DOHH2 (cell line): ENCODE measurements around the gene ADGRG6.

ENCODE experiments used
- H3F3A ChIP-seq: fragments of 200-600 bp; sonication (generic), shearing (Covaris generic); 2 replicates; pipeline ENCODE4 v1.6.0; 2016; ENCODE audit warnings: antibody characterized with exemption, mild to moderate bottlenecking; ENCODE audit not compliant: control insufficient read depth, insufficient read depth
- H3K27ac ChIP-seq: fragments of 200-600 bp; sonication (generic); 2 replicates; pipeline ENCODE4 v1.5.1; 2014; ENCODE audit warnings: low read depth, mild to moderate bottlenecking, low read length, moderate library complexity
- H3K27me3 ChIP-seq: fragments of 200-600 bp; sonication (generic); 2 replicates; pipeline ENCODE4 v1.6.1; 2014; ENCODE audit warnings: mild to moderate bottlenecking, low read length, mixed read lengths; ENCODE audit not compliant: control insufficient read depth
- H3K36me3 ChIP-seq: fragments of 200-600 bp; sonication (generic); 2 replicates; pipeline ENCODE4 v1.6.1; 2014; ENCODE audit warnings: mild to moderate bottlenecking, low read length, moderate library complexity, mixed read lengths; ENCODE audit not compliant: control insufficient read depth
- H3K4me1 ChIP-seq: fragments of 200-600 bp; sonication (generic); 2 replicates; pipeline ENCODE4 v1.6.1; 2014; ENCODE audit warnings: mild to moderate bottlenecking, low read length, mixed read lengths; ENCODE audit not compliant: control insufficient read depth
- H3K4me2 ChIP-seq: fragments of 200-600 bp; sonication (generic); 2 replicates; pipeline ENCODE4 v1.6.0; 2014; ENCODE audit warnings: mild to moderate bottlenecking, low read length, moderate library complexity
- H3K4me3 ChIP-seq: fragments of 200-600 bp; sonication (generic); 2 replicates; pipeline ENCODE4 v1.5.1; 2014; ENCODE audit warnings: mild to moderate bottlenecking, low read length, mixed read lengths
- H3K79me2 ChIP-seq: fragments of 200-600 bp; sonication (generic); 2 replicates; pipeline ENCODE4 v1.6.1; 2014; ENCODE audit warnings: mild to moderate bottlenecking, low read length, mixed read lengths; ENCODE audit not compliant: control insufficient read depth
- H3K9me2 ChIP-seq: fragments of 200-600 bp; sonication (generic); replicated peaks from 2 replicates; pipeline ENCODE4 v1.6.1; 2014; ENCODE audit warnings: mild to moderate bottlenecking, low read length, mixed read lengths; ENCODE audit not compliant: control insufficient read depth
- H3K9me3 ChIP-seq: fragments of 200-600 bp; sonication (generic); 2 replicates; pipeline ENCODE4 v1.6.1; 2014; ENCODE audit warnings: antibody characterized with exemption, low read length, mixed read lengths; ENCODE audit not compliant: control insufficient read depth, insufficient read depth
- H4K20me1 ChIP-seq: fragments of 200-600 bp; sonication (generic); 2 replicates; pipeline ENCODE4 v1.6.0; 2014; ENCODE audit warnings: low read depth, mild to moderate bottlenecking, antibody characterized with exemption, low read length, moderate library complexity; ENCODE audit not compliant: control insufficient read depth, insufficient read depth
- EZH2phosphoT487 ChIP-seq: fragments of 200-600 bp; sonication (generic); IDR thresholded peaks from 2 replicates; pipeline ENCODE4 v1.6.1; 2017; ENCODE audit warnings: borderline replicate concordance, mild to moderate bottlenecking, antibody characterized with exemption, low read length, moderate library complexity, mixed read lengths
- TF ChIP-seq, protein P1 (sequence below): fragments of 200-600 bp; sonication (generic); IDR thresholded peaks from one replicate; pipeline ENCODE4 v1.5.1; 2014; ENCODE audit warnings: antibody characterized with exemption, mild to moderate bottlenecking, low read depth, low read length; ENCODE audit not compliant: poor library complexity, severe bottlenecking

The ADGRG6 gene

GRCh38 chr6:142306736-142307135, 4.9 kb downstream of the ADGRG6 start:
- H3K4me3 ChIP-seq, result no peak overlapping the region
- H3K9me2 ChIP-seq, result no peaks in the 10 kb centered on the region
- H3K9me3 ChIP-seq, result no peaks in the 10 kb centered on the region
- H3K27ac ChIP-seq, result no peak overlapping the region
- no peaks in the 10 kb centered on the region for H3K27me3 ChIP-seq
- H3K4me1 ChIP-seq, result no peaks in the 10 kb centered on the region
- no peaks in the 10 kb centered on the region for H3K36me3 ChIP-seq
- H3K4me2 ChIP-seq, result no peak overlapping the region
- H3K79me2 ChIP-seq, result no peaks in the 10 kb centered on the region
- no peaks in the 10 kb centered on the region for H3F3A ChIP-seq
- no peak for TF ChIP-seq EZH2phosphoT487
- TF ChIP-seq, protein P1, sequence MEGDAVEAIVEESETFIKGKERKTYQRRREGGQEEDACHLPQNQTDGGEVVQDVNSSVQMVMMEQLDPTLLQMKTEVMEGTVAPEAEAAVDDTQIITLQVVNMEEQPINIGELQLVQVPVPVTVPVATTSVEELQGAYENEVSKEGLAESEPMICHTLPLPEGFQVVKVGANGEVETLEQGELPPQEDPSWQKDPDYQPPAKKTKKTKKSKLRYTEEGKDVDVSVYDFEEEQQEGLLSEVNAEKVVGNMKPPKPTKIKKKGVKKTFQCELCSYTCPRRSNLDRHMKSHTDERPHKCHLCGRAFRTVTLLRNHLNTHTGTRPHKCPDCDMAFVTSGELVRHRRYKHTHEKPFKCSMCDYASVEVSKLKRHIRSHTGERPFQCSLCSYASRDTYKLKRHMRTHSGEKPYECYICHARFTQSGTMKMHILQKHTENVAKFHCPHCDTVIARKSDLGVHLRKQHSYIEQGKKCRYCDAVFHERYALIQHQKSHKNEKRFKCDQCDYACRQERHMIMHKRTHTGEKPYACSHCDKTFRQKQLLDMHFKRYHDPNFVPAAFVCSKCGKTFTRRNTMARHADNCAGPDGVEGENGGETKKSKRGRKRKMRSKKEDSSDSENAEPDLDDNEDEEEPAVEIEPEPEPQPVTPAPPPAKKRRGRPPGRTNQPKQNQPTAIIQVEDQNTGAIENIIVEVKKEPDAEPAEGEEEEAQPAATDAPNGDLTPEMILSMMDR, result no peak
- H4K20me1 ChIP-seq, result no peaks in the 10 kb centered on the region

DNA sequence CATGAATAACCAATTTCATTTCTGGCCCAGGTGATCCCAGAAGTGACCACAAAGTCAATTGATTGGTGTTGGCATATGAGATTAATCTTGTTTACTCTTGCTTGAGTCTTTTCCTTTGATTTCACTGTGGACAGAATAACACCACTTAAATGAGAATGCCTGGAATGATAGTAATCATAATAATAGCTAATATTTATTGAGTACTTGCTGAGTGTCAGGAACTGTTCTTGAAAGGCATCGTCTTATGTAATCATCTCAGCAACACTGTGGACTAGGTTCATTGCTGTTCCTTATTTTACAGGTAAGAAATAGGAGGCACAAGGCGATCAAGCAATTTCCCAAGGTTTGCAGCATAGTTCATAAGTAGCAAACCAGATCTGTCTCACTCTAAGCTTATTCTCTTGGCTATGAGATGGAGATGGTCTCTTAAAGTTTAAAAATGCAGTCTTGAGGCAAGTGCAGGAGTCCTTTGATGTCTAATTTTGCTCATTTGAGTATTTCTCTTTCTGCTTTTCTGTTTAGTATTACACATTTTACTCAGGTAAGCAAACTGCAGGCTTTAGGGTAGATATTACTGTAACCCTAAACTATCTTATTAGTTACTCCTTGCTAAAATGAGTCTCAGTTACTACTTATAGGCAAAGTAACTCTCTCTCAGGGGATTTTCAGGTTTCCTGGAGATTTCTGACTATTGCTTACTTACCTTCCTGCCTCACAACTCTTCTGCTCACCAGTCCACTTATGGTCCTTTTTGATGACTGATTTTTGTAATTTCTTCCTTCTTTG, 6.3 kb downstream of the ADGRG6 start:
- Histone ChIP-seq H3K4me2 (no peak overlapping the region), H3K79me2 (no peaks in the 10 kb centered on the region), H3K27ac (no peak overlapping the region)

DNA sequence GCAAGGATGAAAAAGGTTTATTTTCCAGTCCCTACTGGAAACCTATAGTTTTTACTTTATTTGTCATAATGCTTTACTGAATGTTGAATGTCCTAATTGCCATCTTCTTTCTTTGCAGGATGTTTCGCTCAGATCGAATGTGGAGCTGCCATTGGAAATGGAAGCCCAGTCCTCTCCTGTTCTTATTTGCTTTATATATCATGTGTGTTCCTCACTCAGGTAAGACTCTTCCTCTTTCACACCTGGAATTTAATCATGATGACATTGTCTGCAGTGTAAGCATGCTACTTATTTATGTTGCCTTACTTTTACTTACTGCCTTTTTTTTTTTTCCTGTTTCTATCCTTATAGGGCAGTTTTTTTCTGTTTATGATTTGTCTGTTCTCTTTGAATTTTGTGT, 7.6 kb downstream of the ADGRG6 start:
- TF ChIP-seq, protein P1, result no peak
- no peak for TF ChIP-seq EZH2phosphoT487
- no peaks in the 10 kb centered on the region for H4K20me1 ChIP-seq
- H3K4me3 ChIP-seq, result no peak overlapping the region
- no peaks in the 10 kb centered on the region for H3K9me2 ChIP-seq
- H3K4me2 ChIP-seq, result no peak overlapping the region
- H3K9me3 ChIP-seq, result no peaks in the 10 kb centered on the region
- H3F3A ChIP-seq, result no peaks in the 10 kb centered on the region
- no peak overlapping the region for H3K27ac ChIP-seq
- no peaks in the 10 kb centered on the region for H3K4me1 ChIP-seq
- H3K27me3 ChIP-seq, result no peaks in the 10 kb centered on the region
- no peaks in the 10 kb centered on the region for H3K36me3 ChIP-seq
- H3K79me2 ChIP-seq, result no peaks in the 10 kb centered on the region

More for the DNA sequence above, 6.3 kb downstream of the ADGRG6 start:
- H3F3A ChIP-seq, result no peaks in the 10 kb centered on the region
- H3K4me1 ChIP-seq, result no peaks in the 10 kb centered on the region
- no peaks in the 10 kb centered on the region for H3K27me3 ChIP-seq
- H3K36me3 ChIP-seq, result no peaks in the 10 kb centered on the region
- TF ChIP-seq EZH2phosphoT487, result no peak
- TF ChIP-seq, protein P1, result no peak
- H3K4me3 ChIP-seq, result no peak overlapping the region
- no peaks in the 10 kb centered on the region for H4K20me1 ChIP-seq
- no peaks in the 10 kb centered on the region for H3K9me3 ChIP-seq
- H3K9me2 ChIP-seq, result no peaks in the 10 kb centered on the region
